ENCODE data around the gene USP16. TPM values are rescaled to one million over a fixed set of nuclear protein-coding genes. Genes with fewer than 3 reads are reported as not detected.

The USP16 gene
- total RNA-seq, 1 donor from 2014 or later: 33.7 TPM

GRCh38 chr21:29078869-29079767, 54.6 kb downstream of the USP16 start:
- Histone ChIP-seq H3K36me3 (no peaks in the 10 kb centered on the region), H3K9me3 (replicated peaks) (no peaks in the 10 kb centered on the region), H3K4me1 (peaks cover 29% of the 10 kb centered on the region), H3K27ac (replicated peaks) (no peak overlapping the region), H3K27me3 (ENCODE audit: low read depth) (no peaks in the 10 kb centered on the region), H3K4me3 (no peak overlapping the region)
- DNase-seq: no peak
- intact Hi-C loops (cut with micrococcal nuclease): no loop called here
- no peak for TF ChIP-seq CTCF (IDR thresholded peaks at IDR 0.05; ENCODE audit: borderline replicate concordance)

GRCh38 chr21:29080454-29080941, 56.0 kb downstream of the USP16 start:
- no peak overlapping the region for H3K4me3 ChIP-seq
- peak overlapping the region; percentile 22 for H3K27ac ChIP-seq (replicated peaks)
- H3K4me1 ChIP-seq: peaks cover 29% of the 10 kb centered on the region
- no peak for DNase-seq
- H3K36me3 ChIP-seq: no peaks in the 10 kb centered on the region
- intact Hi-C loops (cut with micrococcal nuclease): no loop called here
- H3K9me3 ChIP-seq (replicated peaks): no peaks in the 10 kb centered on the region
- no peaks in the 10 kb centered on the region for H3K27me3 ChIP-seq (ENCODE audit: low read depth)
- no peak for TF ChIP-seq CTCF (IDR thresholded peaks at IDR 0.05; ENCODE audit: borderline replicate concordance)

GRCh38 chr21:29082046-29082815, 57.8 kb downstream of the USP16 start:
- Histone ChIP-seq H3K4me3 (no peak overlapping the region), H3K9me3 (replicated peaks) (no peaks in the 10 kb centered on the region), H3K27ac (replicated peaks) (no peak overlapping the region), H3K4me1 (peaks cover 22% of the 10 kb centered on the region), H3K27me3 (ENCODE audit: low read depth) (no peaks in the 10 kb centered on the region), H3K36me3 (no peaks in the 10 kb centered on the region)
- no peak for DNase-seq
- intact Hi-C loops (cut with micrococcal nuclease): no loop called here
- TF ChIP-seq CTCF (IDR thresholded peaks at IDR 0.05; ENCODE audit: borderline replicate concordance): no peak

GRCh38 chr21:29083306-29083705, 58.8 kb downstream of the USP16 start:
- DNase-seq: no peak
- Histone ChIP-seq H3K27me3 (ENCODE audit: low read depth) (no peaks in the 10 kb centered on the region), H3K27ac (replicated peaks) (no peak overlapping the region), H3K4me3 (no peak overlapping the region), H3K36me3 (no peaks in the 10 kb centered on the region), H3K9me3 (replicated peaks) (no peaks in the 10 kb centered on the region), H3K4me1 (peaks cover 20% of the 10 kb centered on the region)
- no peak for TF ChIP-seq CTCF (IDR thresholded peaks at IDR 0.05; ENCODE audit: borderline replicate concordance)
- intact Hi-C loops (cut with micrococcal nuclease): no loop called here

- intact Hi-C loops (cut with micrococcal nuclease): no loop called here
- H3K27ac ChIP-seq (replicated peaks): no peak overlapping the region
- no peaks in the 10 kb centered on the region for H3K9me3 ChIP-seq (replicated peaks)
- no peak for DNase-seq
- no peaks in the 10 kb centered on the region for H3K36me3 ChIP-seq
- H3K27me3 ChIP-seq (ENCODE audit: low read depth): no peaks in the 10 kb centered on the region
- no peak for TF ChIP-seq CTCF (IDR thresholded peaks at IDR 0.05; ENCODE audit: borderline replicate concordance)
- H3K4me1 ChIP-seq: peaks cover 18% of the 10 kb centered on the region
- H3K4me3 ChIP-seq: no peak overlapping the region
These were observed 59.9 kb downstream of the USP16 start for GRCh38 chr21:29084372-29084771.

Data from left ventricle myocardium inferior (tissue), 1 donor.